Measurements from ENCODE around the gene FAM181A. TPM values are rescaled to one million over a fixed set of nuclear protein-coding genes. Genes with fewer than 3 reads are reported as not detected.

The FAM181A gene
- not detected in 2 replicates for total RNA-seq (2021)
- long read RNA-seq = 0 reads

DNA sequence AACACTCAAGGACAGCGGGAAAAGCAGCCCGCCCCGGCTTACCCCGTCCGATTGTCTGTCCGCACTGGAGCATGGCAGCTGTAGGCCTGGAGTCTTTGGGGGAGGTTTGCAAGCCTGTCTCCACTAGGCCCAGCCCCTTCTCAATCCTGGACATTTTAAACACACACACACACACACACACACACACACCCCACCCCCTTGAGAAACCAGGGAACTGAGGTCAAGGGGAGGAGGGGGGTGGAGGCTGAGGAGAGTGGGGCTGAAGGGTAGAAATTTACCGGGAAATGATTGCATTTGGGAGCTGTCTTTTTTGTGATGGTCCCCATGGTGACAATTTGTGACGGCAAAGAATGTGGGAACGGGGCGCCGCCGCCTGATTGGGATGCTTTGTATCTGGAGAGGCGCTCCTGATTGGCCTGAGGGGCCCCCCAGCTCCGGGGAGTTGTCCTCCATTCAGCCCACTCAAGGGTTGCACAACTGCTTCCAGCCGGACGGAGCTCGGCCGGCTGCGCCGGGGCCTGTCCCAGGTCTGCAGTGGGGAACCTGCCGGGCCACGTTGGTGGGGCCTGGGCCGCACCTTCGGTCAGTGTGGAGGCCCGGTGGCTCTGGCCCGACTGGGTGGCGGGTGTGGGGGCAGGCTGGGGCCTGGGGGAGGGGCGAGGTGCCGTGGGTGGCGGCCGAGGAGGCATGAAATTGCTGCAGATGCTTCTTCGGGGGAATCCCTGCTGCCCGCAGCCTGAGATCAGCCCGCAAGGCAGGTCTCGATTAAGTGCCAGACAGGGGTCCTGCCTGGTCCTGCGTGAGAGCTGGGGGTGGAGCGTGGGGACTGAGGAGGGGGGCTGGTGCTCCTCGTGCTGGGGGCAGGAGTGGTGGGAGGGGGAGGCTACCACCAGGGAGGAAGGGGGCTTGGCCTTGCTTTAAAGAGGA lies at the start of gene FAM181A:
Gene FAM181A (plus strand): TSS at position 472 of the 927 bp plus-strand sequence. CDS start 942 bp downstream, outside the sequence.
- no peak for DNase-seq
- Histone ChIP-seq H3K27me3 (ENCODE audit: insufficient read depth, low read length) (no peaks in the 10 kb centered on the region), H3K4ac (ENCODE audit: low read depth, low read length) (no peak within 1 kb of the TSS), H3K56ac (ENCODE audit: insufficient read length, low read depth, low read length) (no peak within 1 kb of the TSS), H2BK15ac (ENCODE audit: low read depth, low read length) (no peak within 1 kb of the TSS), H3K18ac (ENCODE audit: insufficient read length, low read depth, low read length) (no peak within 1 kb of the TSS), H4K91ac (ENCODE audit: insufficient read length, low read depth, low read length) (no peak within 1 kb of the TSS), H3K4me2 (ENCODE audit: insufficient read depth, insufficient read length, low read length) (no peak within 1 kb of the TSS), H2BK120ac (ENCODE audit: low read depth, low read length, poor library complexity, severe bottlenecking) (no peak within 1 kb of the TSS), H3K79me2 (ENCODE audit: insufficient read depth, low read length) (no peaks in the 10 kb centered on the region), H2AFZ (ENCODE audit: low read length) (no peak within 1 kb of the TSS), H3K4me1 (ENCODE audit: insufficient read depth, low read length) (no peaks in the 10 kb centered on the region), H4K8ac (replicated peaks; ENCODE audit: insufficient read length, low read depth, low read length) (no peak within 1 kb of the TSS), H3K9me3 (ENCODE audit: control insufficient read depth, low read depth, low read length) (no peaks in the 10 kb centered on the region), H3T11ph (ENCODE audit: low read length) (no peak within 1 kb of the TSS), H3K23ac (ENCODE audit: insufficient read length, low read depth, low read length) (no peak within 1 kb of the TSS), H3K14ac (ENCODE audit: insufficient read depth, low read length) (no peak within 1 kb of the TSS; the same call in 1 of the 2 replicates), H2BK20ac (ENCODE audit: low read depth, low read length, poor library complexity, severe bottlenecking) (no peak within 1 kb of the TSS), H2BK12ac (ENCODE audit: insufficient read length, low read depth, low read length) (no peak within 1 kb of the TSS), H4K5ac (ENCODE audit: insufficient read length, low read depth, low read length) (no peak within 1 kb of the TSS), H3K79me1 (ENCODE audit: insufficient read depth, low read depth, low read length, poor library complexity, severe bottlenecking) (no peaks in the 10 kb centered on the region), H3K23me2 (ENCODE audit: insufficient read length, low read depth, low read length, poor library complexity, severe bottlenecking) (no peaks in the 10 kb centered on the region), H2AK5ac (ENCODE audit: insufficient read length, low read length) (no peak within 1 kb of the TSS), H3K9ac (ENCODE audit: extremely low read depth, insufficient read length, low read length) (no peak within 1 kb of the TSS), H3K27ac (ENCODE audit: insufficient read length, low read depth, low read length) (no peak within 1 kb of the TSS), H2BK5ac (ENCODE audit: insufficient read length, low read length) (no peak within 1 kb of the TSS), H4K20me1 (ENCODE audit: control insufficient read depth, insufficient read depth, insufficient read length) (no peaks in the 10 kb centered on the region)
- no CpG with 5 or more reads among the region's 38 CpGs for WGBS (ENCODE audit: extremely low coverage, insufficient read length, low lambda C conversion rate)
- TF ChIP-seq, protein P1, sequence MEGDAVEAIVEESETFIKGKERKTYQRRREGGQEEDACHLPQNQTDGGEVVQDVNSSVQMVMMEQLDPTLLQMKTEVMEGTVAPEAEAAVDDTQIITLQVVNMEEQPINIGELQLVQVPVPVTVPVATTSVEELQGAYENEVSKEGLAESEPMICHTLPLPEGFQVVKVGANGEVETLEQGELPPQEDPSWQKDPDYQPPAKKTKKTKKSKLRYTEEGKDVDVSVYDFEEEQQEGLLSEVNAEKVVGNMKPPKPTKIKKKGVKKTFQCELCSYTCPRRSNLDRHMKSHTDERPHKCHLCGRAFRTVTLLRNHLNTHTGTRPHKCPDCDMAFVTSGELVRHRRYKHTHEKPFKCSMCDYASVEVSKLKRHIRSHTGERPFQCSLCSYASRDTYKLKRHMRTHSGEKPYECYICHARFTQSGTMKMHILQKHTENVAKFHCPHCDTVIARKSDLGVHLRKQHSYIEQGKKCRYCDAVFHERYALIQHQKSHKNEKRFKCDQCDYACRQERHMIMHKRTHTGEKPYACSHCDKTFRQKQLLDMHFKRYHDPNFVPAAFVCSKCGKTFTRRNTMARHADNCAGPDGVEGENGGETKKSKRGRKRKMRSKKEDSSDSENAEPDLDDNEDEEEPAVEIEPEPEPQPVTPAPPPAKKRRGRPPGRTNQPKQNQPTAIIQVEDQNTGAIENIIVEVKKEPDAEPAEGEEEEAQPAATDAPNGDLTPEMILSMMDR (conservative IDR thresholded peaks at IDR 0.05) = no peak
- no peaks in the 10 kb centered on the region for H3K9me3 Mint-ChIP-seq
- no peaks in the 10 kb centered on the region for H3K36me3 Mint-ChIP-seq (ENCODE audit: insufficient read depth in 1 of 3, low read depth in 3 of 3)
- no peak within 1 kb of the TSS for H3K27ac Mint-ChIP-seq
- no peak within 1 kb of the TSS for H3K4me3 Mint-ChIP-seq
- no peaks in the 10 kb centered on the region; the same call in 1 of the 2 replicates for H3K27me3 Mint-ChIP-seq (ENCODE audit: low read depth)
- H3K4me1 Mint-ChIP-seq = peaks cover 0 to 8% of the 10 kb centered on the region in 2 experiments; a peak in 3 of 4 replicates

Data from H9 (cell line).